Fibroblast of skin of back (primary cell): Measurements from ENCODE around the gene CCDC80. TPM values are rescaled to one million over a fixed set of nuclear protein-coding genes. Genes with fewer than 3 reads are reported as not detected.

Source experiments
- DNase-seq: peaks from one replicate; pipeline ENCODE4 v3.0.0-alpha.2; 2013
- polyA plus RNA-seq, 2 experiments: library from polyadenylated mRNA; unstranded; fragments of 120-200 nt; gene quantifications; one replicate each; pipeline ENCODE4 v1.2.1, GENCODE V29; 2013; ENCODE audit not compliant: insufficient read length in 2 of 2

The CCDC80 gene, protein sequence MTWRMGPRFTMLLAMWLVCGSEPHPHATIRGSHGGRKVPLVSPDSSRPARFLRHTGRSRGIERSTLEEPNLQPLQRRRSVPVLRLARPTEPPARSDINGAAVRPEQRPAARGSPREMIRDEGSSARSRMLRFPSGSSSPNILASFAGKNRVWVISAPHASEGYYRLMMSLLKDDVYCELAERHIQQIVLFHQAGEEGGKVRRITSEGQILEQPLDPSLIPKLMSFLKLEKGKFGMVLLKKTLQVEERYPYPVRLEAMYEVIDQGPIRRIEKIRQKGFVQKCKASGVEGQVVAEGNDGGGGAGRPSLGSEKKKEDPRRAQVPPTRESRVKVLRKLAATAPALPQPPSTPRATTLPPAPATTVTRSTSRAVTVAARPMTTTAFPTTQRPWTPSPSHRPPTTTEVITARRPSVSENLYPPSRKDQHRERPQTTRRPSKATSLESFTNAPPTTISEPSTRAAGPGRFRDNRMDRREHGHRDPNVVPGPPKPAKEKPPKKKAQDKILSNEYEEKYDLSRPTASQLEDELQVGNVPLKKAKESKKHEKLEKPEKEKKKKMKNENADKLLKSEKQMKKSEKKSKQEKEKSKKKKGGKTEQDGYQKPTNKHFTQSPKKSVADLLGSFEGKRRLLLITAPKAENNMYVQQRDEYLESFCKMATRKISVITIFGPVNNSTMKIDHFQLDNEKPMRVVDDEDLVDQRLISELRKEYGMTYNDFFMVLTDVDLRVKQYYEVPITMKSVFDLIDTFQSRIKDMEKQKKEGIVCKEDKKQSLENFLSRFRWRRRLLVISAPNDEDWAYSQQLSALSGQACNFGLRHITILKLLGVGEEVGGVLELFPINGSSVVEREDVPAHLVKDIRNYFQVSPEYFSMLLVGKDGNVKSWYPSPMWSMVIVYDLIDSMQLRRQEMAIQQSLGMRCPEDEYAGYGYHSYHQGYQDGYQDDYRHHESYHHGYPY
- 1,142 TPM for polyA plus RNA-seq (2013, experiment 1 of 2; ENCODE audit: insufficient read length)
- 2,316 TPM for polyA plus RNA-seq (2013, experiment 2 of 2; ENCODE audit: insufficient read length)

DNA sequence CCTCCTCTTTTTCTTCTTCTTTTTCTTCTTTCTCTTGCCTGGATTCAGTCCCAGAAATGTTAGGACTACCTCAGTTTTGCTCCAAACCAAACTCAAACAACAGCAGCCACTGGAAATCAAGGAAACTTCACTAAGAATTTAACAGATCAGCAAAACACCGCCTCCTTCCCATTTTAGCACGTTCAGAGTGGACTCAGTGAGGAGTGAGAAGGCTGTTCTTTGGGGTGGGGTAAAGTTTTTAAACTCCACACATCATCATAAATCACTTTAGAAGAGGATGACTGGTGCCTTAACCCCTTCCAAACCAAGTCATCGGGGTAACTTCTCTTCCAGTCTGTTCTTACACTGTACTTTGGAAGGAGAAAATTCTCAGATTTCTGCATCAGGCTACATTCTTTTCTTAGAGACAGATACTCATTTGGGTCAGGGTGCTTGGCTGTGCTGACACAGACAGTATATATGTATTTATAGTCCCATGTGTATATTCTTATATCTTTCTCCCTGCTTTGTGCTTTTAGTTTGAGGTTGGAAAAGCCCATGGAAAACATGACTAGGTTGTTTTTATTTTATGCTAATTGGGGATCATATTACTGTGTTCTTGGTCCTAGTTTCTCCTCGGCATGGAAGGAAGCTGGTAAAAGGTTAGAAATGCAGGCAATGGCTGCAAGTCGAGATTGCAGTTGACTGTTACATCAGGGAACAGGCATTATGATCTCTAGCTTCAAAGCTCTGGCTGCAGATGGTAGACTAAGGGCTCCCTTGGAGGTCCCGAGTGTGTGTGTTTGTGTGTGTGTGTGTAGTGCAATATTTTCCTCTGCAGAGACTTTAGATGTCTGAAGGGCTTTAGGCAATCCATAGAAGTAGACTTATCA, at the start of gene CCDC80:
CCDC80 (minus strand) TSS at position 214 of the 872 bp plus-strand sequence. CDS start 1,238 bp downstream, outside the sequence.
- DNase-seq, result peak; percentile 93

DNA sequence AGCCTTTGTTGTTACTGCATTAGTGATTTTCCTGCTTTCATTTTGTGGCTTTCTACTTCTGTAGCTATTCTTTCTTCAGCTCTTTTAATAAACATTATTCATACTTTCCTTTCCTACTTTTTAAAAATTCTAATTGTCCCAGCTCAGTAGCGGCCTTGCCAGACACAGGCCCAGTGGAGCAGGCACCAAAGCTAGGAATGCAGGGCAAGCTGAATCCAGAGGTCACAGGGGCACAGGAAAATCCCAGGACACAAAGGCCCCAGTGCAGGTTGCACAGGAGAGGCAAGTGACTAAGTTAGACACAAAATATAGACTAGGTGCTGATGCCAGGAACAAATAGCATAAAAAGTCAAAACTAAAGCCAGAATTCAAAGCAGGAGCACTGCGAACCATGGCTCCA, 49.0 kb upstream of the CCDC80 start:
- no peak for DNase-seq

DNA sequence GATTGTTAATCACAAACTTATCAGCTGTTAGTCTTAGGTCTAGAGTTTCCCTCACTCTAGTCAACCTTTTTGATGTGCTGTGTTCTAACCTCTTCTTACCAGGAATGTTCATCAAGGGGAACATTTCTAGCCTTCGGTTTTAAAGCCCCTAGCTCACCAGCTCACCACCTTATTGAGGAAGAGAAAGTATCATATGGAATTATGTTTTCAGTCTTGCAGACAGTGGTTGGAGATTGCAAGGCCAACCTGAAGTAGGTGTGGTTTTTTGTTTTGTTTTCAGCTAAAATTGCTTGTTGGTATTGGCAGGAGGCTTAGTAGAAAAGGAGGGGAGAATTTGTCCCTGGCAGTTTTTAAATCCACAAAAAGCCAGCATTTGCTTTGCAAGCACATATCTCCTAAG, 48.4 kb upstream of the CCDC80 start:
- no peak for DNase-seq

DNA sequence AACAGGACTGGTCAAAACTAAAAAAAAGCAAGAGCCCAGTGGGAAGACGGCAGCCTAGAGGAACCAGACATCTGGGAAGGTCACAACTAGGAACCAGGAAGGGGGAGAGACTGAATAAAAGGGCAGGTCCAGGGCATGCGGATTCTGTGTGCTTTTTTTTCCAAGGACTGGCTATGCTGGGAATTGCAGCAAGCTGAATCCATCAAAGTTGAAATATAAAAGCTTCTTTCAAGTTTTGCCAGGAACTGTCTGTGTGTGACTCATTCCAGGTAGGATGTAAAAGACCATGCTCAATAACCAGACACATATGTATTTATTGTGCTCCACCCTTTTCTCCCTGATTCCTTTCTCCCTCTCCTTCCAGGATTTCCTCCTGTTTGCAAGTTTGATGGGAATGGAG, 47.9 kb upstream of the CCDC80 start:
- DNase-seq, result no peak

DNA sequence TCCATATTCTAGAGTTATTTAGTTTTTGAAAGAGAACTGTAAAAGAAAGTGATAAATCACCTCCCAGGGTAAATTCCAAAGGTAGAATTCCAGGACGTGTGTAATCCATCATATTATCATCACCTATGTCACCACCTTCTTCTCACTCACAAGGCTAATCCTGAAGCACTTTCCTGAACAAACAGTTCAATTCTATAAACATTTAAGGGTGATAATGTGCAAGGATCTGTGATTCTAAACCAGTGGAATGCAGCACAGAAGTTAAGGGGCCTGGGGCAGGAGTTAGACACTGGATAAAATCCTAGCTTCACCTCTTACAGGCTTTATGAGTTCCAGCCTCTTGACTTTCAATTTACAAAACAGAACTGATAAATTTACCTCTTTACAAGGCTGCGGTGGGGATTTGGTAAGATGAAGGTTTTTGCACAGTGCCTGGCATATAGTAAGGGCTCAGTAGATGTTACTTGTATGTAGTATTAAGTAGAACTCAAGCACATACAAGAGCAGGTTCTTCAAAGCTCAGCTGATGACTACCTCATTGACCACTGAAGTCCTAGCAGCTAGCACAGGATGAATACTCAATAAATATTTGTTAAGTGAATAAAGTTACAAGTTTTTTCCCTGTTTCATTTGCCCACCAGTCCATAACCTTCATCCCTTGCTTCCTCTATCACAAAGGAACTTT, 47.3 kb upstream of the CCDC80 start:
- DNase-seq, result peak; percentile 57

DNA sequence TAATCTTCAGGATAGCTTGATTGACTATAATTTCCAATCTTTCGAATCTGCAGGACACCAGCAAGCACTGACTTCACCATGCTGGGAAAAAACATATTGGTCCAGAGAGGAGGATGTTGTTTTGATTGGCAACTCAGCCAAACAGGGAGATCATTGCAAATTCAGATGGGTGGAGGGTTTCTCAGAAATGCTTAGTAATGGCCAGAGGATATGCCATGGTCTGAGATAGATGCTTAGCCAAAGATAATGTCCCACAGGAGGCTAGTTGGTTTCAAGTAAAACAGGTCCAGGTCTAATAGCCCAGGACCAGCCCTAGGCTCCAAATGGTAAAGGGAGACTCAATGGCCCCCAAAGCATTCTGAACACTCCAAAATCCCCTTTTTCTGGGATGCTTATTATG, 46.7 kb upstream of the CCDC80 start:
- DNase-seq, result peak; percentile 77

DNA sequence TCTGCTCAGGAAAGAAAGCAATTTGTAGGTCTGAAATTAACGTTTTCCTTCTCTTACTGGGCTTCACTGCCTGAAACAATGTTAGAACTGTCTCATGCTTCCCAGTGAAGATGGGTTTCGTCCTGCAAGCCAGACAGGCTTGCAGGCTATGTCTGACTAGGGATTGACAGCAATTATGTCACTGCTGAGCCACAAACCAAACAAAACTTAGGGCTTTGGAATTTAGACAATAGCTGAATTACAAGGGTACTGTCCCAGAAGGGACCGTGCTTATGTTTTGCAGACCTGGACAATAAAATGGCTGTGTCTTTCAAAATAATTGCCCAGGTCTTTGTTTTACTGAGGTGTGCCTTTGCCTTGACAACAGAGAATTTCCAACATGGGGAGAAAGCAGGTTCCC, 46.3 kb upstream of the CCDC80 start:
- DNase-seq, result peak; percentile 81

DNA sequence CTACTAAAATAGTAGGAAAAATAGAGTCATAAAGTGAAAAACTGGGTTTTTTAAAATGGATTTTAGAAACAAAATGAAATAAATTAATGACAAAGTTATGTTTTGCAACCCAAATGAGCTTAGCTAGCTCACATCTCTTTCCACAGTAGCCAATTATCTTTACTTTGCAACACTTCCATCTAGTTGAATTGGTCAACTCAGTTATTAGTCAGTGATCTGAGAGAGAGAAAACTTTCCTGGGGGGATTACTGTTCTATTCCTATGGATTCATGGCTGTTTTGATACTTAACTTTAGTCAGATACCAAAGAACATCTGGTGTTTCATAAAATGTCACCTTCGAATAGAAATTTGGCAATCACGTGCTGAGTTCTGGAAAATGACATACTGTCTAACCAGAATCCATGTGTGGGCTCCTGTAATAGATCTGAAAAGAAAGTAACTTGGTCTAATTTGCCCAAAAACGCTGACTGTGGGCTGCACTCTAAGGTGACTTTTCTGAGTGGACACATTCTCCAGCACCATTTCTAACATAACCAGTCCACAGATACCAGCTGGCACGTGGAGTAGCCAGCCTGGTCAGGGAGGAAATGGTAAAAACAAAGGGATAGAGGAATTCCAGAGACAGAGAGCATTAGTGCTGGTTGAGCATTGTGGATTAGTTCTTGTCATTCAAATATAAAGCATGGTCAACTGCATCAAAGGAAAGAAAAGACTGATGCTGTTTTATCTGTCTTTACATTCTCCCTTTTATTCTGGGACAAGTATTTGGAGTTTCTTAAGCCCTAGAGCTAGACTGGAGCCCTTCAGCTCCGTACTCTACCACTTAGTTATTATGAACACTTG, 45.2 kb upstream of the CCDC80 start:
- DNase-seq, result no peak

DNA sequence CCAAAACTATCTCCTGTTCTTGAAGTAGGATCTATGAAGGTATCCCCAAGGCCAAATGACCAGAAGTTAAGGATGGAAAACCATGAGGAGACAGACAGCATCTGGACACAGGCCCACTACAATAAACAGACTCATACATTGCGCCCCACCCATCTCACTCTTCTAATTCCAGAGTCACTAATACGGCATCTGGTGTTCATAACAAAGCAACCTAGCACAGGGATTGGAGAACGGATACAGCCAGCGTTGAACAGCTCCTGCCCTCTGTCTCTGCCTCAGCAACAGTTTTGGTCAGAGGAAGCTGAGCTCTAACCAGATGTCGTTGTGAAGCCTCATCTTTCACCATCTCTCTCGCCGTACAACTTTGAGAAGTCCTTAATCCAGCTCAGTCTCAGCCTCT, 44.5 kb upstream of the CCDC80 start:
- peak; percentile 97 for DNase-seq

DNA sequence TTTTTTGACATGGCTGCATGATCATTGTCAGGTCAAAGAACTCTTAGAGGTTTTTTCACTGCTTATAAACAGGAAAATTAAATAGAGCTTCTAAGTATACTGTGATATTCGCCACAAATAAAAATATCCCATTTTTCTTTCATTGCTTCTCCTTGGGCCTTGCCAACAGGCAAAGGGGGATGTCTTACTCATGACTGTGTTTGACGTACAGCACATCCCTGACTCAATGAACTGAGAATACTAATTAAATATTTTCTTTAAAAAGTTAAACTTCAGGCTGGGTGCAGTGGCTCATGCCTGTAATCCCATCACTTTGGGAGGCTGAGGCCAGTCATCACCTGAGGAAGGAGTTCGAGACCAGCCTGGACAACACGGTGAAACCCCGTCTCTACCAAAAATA, 41.4 kb upstream of the CCDC80 start:
- DNase-seq, result peak; percentile 56

DNA sequence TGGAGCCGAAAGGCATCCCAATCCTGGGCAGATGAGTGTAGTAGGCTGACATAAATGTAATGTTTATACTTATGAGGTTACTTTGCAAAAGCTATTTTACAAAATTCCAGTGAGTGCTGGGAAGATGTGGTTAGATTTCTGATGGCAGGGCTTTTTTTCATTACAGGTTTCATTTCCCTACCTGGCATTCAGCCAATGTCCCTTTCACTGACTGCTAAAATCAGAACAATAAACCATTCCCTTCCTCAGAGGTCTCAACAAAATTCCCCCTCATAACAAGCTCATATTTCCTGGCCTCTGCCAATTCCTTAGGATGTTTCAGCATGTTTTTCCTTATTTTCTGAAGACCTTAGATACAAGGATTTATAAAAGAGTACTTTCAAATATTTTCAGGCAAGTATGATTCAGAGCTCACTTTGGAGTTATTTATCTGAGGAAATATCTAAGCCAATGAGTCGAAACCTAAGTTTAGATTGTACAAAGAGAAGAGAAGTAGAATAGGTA, 40.9 kb upstream of the CCDC80 start:
- DNase-seq, result peak; percentile 92

DNA sequence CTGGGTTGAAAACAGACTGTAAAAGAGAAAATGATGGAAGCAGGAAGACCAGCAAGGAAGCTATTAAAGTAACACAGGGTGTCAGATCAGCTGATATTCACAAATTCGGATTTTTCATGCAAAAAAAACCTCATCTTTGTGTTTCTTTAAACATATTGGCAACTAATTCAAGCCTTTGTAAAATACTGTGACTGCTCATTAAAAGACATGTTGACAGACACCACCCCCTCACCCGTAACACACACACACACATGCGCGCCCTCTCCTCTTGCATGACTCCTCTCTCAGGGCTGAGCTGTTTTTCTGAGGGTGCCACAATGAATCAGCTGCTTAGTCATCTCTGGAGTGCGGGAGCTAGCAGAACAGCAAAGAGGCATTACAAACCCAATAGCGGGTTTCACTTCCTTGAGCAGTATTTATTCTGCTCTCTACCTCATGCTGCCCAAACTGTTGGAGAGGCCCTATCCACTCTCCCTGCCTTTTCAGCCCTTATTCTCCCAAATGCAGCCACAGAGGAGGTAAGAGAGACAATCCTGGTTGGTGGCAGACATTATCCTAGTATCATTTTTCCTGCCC, 35.8 kb upstream of the CCDC80 start:
- peak; percentile 99 for DNase-seq

DNA sequence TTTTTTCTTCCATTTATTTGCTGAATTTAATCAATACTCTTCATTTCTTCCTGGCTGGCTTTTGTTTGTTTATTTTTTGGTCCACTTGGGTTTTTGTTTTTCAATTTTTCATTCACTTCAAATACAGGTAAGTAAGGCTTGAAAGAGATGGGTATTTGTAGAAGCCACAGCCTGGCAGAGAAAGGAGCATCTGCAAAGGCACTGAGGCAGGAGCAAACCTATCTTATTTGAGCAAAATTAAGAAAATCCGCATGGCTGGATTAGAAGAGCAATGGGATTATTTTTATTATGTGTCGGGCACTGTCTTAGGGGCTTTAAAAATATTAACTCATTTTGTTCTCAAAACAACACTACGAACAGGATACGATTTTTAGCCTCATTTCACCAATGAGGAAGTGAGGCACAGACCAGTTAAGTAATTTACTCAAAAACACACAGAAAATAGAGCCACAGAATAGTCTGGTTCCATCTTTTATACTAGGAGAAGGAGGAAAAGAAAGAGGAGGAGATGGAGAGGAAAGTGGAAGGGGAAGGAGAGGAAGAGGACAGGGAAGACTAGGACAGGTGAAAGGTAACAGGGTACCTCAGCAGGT, 35.1 kb upstream of the CCDC80 start:
- no peak for DNase-seq

DNA sequence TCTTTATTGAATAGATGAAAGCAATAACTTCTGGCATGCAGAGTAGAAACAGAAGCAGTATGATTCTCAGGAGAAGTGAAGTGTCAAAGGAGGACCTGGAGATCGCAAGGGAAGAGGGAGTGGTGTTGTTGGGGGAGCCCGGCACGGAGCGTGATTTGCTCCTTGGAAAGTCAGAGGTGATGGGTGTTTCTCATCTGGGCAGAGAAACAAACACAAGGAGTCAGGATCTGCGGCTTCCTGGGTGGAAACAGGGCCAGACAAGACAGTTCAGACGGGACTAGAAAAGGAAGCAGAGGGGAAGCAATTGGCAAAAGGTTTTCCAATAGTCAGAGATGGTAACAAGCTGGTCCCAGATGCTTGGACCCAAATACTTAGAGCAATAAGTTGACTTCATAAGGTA, 34.4 kb upstream of the CCDC80 start:
- DNase-seq, result no peak

DNA sequence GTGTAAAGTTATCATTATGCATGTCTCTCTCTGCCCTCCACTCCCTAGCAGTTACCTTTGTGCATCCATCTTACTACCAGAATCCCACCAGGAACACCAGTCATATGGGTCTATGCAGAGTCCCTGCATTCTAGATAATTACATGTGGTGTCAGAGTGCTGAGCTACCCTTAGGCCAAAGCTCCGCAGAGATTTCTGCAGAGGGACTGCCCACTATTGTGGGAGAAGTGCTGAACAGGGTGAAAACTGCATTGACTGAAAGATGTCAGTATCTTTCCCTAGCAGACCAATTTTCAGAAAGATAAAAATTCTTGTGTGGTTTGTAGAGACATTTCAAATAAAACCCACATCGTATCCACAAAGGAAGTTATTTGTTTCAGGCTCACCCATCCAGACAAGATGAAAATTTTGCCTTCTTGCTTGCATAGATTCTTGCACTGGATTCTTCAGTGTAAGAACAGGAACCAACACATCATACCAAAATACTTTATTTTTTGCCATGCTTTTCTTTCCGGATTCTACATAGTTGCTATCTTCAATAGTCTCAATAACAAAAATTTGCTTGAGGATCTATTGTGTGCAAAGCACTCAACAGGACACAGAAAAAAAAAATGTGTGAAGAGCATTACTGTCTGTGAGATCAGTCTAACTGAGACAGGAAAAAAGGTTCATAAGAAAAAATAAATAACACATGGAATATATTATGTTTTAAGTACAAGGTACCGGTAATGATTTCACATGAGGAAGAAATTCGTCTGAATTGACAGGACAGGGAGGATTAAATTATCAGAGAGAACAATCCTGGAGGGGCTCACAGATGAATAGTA, 32.0 kb upstream of the CCDC80 start:
- no peak for DNase-seq

DNA sequence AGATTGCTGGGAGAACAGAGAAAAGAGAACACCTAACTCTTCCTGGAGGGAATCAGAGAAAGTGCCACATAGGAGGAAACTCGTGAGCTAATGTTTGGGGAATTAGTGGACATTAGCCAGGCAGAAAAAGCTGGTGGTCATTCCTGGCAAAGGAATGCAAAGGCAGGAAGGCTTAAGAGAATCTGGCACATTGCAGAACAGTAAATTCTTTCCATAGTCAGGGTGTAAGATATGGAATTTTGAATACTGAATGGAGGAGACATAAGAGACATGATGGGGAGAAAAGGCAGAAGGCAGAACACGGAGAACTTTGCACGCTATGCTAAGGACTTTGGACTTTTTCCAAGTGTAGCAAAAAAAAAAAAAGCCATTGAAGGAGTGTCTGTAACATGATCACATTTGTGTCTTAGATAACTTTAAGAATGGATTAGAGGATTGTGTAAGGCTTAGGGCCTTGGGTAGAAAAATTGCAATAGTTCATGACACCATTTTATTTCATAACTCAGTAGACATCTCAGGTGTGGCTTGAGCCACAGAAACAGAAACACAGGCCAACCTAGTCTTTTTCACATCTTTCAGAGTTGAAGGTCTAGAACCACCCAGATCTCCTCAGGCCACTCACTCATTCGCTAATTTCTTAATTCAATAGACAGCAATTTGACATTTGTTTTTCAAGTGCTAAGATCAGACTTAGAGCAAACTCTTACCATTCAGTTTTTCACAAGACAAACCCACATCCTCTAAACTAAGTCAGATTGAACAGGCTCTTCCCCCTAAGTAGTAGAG, 31.2 kb upstream of the CCDC80 start:
- peak; percentile 99 for DNase-seq

DNA sequence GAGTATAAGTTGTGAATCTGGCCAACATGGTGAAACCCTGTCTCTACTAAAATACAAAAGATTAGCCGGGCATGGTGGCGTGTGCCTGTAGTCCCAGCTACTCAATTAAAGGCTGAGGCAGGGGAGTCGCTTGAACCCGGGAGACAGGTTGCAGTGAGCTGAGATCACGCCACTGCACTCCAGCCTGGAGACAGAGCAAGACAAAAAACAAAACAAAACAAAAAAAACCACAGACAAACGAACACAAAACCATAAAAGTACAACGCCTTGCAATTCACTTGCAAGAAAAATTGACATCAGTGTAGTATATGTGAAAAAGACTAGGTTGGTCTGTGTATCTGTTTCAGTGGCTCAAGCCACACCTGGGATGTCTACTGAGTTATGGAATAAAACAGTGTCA, 29.9 kb upstream of the CCDC80 start:
- DNase-seq, result no peak

DNA sequence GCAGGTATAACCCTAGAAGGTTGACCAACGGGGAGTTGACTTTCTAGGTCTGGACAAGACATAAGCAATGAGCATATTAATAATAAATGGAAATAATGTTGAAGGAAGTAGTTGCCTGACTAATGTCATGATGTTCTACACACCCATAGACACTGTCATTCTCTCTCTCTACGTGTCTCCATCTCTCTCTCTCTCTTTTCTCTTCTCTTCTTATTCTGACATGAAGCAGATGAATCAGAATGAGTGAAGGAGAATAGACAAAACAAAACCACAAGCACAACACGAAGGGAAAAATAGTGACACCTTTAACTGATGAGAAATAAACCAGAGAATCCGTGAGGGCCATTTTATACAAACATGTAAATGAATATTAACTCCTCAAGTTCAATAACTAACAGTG, 26.7 kb upstream of the CCDC80 start:
- DNase-seq, result no peak
